HG02798 (cell line): ENCODE results near the gene BNC2.
"Not testable (repeated sequence)": the region's sequence is repeated elsewhere in the genome, so short reads cannot be mapped to it uniquely, and the experiment has no call there.

Source experiments
- ATAC-seq: cut with Tn5 transposase; IDR thresholded peaks from one replicate; pipeline ENCODE4 v1.9.1; 2021; ENCODE audit warnings: mild to moderate bottlenecking; ENCODE audit not compliant: unreplicated experiment, poor library complexity

The BNC2 gene

GRCh38 chr9:16561121-16561520, 309.3 kb downstream of the BNC2 start:
- no peak for ATAC-seq

DNA sequence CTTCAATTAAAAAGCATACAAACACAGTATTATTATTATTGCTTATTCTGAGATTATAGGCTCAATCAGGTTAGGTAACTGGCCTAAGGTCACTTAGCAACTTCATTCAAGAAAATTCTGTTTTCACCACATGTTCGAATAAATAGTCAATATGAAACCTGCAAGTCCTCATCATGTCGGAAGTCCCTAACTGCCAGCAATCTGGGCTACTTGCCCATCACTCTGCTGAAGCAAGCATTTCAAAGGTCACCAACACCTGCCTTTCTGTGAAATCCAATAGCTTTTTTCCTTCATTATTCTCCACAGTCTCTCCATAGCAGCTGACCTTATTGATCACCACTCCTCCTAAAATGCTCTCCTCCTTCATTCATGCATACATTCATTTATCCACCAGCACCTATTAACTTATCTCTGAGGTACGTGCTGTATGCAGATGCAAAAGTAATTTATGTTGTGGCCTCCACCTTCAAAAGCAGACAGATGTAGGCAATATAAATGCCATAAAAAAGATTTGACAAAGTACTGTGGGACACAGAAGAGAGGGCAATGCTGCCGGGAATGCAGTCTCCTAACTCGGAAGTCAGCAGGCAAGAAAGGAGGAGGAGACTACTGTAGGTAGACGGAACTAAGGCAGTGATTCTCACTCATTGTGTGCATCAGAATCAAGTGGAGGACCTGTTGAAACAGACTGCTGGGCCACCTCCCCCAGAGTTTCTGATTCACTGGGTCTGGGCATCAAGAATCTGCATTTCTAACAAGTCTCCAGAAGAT, 310.9 kb downstream of the BNC2 start:
- ATAC-seq, result no peak

DNA sequence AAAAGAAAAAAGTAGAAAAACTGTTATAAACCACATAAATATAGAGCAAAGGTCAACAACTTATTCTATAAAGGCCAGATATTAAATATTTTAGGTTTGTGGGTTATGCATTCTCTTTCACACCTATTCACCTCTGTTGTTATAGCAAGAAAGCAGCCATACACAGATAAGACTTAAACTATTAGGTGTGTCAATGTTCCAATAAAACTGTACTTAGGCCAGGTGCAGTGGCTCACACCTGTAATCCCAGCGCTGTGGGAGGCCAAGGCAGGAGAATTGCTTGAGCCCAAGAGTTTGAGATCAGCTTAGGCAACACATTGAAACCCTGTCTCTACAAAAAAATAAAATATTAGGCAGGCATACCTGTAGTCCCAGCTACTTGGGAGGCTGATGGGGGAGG, 314.7 kb downstream of the BNC2 start:
- no peak for ATAC-seq

- no peak for ATAC-seq
Measured at GRCh38 chr9:16553869-16554540, 316.5 kb downstream of the BNC2 start.

DNA sequence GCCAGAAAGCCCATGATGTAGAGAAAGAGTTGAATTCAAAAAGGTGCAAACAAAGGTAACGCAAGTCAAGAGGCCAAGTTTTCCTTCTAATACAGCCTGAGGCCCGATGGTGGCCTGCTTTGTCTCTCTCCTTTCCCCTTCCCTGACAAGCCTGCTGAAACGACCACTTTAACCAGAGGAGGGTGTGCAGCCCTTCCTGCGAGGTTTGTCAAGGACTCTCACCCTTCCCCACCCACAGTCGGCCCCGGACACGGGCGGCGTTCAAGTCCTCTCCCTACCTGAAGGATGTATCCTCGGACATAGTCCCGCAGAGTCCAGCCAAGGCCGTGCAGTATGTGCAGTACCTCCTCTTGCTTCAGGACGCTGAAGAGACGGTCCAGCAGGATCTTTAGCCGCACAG, 318.2 kb downstream of the BNC2 start:
- no peak for ATAC-seq

DNA sequence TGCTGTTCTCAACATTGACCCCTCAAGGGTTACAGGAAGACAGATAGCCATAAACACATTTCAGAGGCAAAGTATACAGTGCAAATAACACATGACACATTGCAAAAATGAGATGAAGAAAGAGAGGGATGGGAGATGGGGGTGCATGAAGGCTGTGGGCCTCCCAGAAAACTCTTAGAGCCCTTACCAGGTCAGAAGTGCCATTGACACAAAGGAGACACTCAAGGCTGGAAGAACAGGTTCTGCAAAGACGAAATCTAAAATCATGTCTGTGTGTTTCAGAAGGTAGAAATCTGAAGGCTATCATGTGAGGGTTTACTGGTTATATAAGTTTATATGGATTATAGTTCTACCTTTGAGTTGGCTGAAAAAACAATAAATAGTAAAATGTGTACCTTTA, 318.8 kb downstream of the BNC2 start:
- ATAC-seq, result no peak

DNA sequence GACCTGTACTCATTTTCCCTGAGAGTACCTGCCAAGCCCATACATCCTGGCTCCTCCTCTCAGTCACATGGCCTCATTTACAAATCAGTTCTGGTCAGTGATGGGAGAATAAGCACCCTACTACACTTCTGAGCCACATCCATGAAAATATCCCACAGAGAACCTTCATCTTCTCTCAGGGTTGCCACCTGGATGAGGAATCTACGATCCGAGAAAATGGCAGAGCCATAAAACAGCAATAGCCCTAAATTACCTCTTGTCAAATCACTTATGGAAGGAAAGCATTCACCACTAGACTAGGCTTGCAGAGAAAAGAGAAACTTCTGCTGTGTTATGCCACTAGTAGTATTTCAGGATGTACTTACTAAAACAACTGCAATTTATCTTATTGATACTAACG, 324.8 kb downstream of the BNC2 start:
- ATAC-seq, result no peak

DNA sequence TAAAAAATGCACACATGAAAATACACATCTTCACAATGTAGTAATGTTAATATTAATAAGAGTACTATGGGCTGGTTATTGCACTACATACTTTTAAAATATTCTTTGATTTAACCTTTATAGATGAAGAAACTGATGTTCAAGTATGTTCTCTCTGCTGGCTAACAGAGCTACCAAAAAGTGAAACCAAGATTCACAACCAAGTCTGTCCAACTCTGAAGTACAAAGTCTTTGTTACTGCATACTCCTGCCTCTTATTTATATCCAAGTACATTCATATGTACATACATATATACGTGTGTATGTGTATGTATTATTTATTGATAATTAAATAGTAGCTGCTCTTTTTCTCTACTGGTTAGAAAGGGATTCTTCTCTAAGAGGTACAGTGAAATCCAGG, 325.6 kb downstream of the BNC2 start:
- no peak for ATAC-seq

DNA sequence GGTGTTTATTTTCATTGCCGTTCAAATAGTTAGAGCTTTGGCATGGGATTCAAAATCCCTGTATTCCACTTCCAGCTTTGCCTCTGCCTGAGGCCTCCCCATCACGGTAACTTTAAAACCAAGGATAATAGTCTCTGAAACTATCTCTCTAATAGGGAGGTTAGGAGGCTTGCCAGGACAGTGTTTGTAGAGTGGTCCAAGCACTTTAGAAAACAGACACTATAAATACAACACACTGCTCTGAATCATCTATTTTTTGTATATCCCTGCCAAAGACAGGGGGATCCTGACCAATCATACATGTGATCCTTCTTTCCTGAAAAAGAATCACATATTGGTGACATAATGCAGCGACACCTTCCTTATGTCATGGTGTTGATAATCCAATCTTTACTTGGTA, 326.8 kb downstream of the BNC2 start:
- no peak for ATAC-seq

GRCh38 chr9:16543225-16543624, 327.2 kb downstream of the BNC2 start:
- no peak for ATAC-seq

DNA sequence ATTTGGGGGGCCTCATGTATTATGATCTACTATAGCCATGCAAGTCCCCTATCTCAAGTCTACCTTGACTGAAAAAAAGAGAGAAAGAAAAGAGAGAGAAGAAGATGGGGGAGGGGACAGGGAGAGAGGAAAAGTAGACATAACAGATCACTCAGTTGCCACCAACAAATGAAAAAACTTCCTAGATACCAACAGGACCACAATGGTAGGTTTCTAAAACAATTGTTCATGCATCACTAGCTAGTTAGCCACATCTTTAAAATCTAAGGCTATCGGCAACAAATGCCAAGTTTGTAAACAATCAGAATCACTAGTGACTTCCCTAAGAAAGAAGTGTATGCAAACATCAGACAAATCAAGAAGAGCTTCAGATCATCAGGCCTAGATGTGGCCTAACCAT, 328.2 kb downstream of the BNC2 start:
- ATAC-seq, result no peak

DNA sequence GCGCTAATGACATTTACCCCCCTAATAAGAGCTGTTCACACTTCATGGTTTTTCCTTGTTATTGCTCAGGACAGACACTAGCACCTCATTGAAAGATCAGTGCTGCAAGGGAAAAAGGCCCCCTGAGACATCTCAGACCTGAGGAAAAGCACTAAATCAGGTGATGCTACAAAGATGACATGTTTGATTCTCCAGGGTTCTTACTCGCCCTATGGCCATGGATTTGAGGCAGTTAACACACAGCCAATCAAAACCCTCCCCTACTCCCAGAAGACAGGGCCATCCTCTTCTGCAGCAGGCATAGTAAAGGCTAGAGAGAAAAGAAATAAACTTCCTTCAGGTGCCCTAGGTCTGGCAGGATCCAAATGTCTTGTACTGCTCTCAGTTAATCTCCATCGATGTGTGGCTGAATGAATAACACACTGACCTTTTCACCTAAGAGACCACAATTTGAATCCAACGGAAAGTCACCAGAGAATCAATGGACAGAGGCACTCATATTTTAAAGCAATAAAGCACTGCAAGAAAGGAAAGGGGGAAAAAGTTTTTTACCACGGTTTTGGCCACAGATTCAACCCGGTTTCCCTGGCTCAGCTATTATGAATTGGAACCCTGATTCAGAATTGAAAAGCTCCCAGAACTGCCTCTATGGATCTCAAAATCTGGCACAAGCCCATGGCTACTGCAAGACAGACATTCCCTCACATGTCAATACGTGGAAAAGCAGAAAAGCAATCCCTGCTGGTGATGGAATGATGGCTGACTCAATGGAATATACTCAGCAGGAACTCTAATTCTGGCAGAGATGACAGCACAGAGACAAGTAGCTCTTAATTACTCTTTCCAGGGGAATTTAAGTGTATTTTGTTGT, 329.5 kb downstream of the BNC2 start:
- no peak for ATAC-seq

GRCh38 chr9:16539626-16540025, 330.8 kb downstream of the BNC2 start:
- ATAC-seq, result not testable (repeated sequence)

DNA sequence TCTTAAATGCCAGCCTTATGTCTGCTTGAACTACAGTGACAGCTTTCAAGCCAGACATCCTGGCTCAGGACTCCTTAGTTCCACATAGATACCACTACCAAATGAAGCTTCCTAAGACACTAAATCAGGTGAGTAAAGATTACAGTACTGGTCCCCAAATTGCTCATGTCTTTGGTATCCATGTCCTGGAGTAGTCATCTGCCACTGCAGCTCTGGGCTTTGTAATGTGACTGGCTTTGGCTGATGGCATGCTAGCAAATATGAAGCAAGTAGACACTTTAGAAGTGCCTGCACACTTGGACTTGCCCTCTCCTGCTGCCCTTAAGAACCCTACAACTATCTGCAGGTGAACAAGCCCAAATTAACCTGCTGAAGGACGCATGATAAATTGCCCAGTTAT, 334.9 kb downstream of the BNC2 start:
- no peak for ATAC-seq

DNA sequence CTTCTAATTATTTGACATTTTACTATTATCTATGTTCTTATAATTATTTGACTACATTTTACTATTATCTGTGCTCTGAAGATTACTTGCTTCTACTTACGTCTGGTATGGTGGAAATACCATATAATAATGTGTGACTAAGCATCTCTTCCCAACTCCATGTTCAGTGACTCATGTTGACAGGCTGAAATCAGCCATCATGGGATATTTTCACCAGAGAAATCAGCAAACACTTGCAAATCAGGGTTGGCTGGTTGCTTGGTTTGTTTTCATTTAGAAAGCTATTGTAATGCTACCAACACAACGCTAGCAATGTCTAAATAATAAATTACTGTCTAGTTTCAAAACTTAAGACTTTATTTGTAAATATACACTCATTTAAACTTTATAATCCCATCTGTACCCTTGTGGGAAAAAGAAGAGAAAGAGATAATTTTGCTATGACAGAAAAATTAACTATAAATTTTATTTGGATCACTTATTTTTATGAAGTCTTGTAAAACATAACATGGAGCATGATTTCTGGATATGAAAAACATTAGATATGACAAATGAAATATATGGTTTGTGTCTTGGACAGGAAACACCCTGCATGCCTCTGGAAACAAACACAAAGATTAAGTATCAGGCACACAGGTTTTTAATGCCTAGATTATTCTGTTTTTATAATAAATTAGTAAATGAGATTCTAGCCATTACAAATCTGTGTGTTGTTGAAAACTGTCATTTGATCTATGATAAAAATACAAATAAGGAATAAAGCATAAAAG, 337.6 kb downstream of the BNC2 start:
- ATAC-seq, result no peak

DNA sequence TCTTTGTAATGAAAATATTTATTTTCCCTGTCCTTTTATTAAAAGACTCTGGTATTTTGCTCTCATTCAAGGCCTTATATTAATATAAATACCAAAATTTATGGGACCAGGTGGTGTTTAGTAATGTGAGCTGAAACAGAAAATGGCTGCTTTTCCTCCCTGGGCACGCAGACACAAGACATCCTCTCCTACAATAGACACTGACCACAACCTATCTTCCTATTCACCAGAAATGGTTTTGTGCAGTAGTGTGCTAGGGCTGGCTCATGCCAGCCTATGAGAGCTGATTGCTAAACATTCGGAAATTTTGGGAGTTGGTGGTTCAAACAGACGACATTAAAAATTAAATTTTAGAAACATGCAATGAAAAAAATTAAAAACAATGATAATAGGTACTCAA, 338.2 kb downstream of the BNC2 start:
- no peak for ATAC-seq

DNA sequence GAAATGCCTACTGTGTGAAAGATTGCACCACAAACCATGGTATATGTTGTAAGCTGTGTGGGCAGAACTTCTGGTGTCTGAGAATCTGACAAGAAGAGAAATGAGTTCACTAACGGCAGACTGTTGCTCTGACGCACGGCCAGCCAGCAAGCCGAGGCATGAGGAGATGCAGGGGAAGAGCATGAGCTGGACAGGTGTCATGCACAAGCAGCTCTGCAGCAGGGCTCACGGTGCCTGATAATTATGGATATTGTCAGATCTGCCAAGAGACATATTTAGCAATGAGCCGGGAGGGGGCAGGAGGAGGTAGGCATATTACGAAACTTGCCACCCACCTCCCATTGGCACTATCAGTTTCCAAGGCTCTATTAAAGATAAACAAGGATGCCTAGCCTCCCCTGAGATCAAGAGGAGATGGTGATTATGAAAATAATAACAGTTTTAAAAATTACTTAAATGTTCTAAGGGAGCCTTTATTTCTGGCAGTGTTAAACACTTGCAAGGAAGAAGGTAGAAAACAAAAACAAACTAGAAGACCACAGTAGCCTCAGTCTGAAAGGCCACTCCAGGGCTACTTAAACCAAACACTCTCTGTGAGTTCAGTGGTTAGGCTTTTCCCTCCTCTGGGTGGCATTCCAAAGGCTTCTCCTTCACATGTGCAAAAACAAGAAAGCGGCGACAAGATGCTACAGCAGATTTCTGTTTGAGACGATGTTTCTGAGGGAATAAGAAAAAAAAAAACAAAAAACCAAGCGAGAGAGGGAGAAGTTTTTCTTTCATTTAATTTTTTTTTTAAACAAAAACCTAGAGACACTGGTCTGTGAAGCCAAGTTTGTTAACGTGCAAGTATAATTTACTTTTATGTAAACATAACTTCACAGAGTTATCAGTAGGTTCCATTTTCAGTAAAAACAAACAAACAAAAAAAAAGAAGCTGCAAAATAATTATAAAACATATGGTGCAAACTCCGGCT, 339.5 kb downstream of the BNC2 start:
- no peak for ATAC-seq

GRCh38 chr9:16527573-16527972, 342.9 kb downstream of the BNC2 start:
- no peak for ATAC-seq

DNA sequence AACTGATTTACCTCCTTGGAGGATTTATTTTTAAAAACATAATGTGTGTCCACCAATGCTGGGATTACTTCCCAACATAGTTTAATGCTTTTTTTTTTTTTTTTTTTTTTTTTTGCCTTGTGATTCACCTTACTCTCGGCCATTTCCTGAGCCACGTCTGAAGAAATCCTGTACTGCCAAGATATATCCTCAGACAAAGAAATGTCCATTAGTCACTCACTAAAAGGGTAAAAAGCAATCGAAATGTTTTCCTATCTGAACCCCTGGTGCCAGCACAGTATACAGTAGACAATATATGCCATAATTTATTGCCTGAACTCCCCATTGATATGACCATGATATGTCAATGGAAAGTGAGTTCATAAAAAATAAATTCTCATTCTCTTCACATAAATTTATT, 344.1 kb downstream of the BNC2 start:
- no peak for ATAC-seq
